Osteoblast (primary cell): ENCODE measurements around the gene SORCS1. TPM values are rescaled to one million over a fixed set of nuclear protein-coding genes. Genes with fewer than 3 reads are reported as not detected.

ENCODE experiments used
- DNase-seq: peaks from one replicate; pipeline ENCODE4 v3.0.0; 2011; ENCODE audit warnings: low spot score, mixed read lengths; ENCODE audit not compliant: insufficient read length; ENCODE audit errors: missing footprints
- H2AFZ ChIP-seq: 2 replicates; pipeline ENCODE4 v1.6.0; 2011; ENCODE audit warnings: mild to moderate bottlenecking, low read length
- H3K27ac ChIP-seq: 2 replicates; pipeline ENCODE4 v1.5.1; 2011; ENCODE audit warnings: mild to moderate bottlenecking, low read depth, low read length, moderate library complexity
- H3K27me3 ChIP-seq: 2 replicates; pipeline ENCODE4 v1.6.0; 2012; ENCODE audit warnings: mild to moderate bottlenecking, control low read depth, inconsistent platforms, low read length, moderate library complexity; ENCODE audit not compliant: insufficient read depth
- H3K36me3 ChIP-seq: 2 replicates; pipeline ENCODE4 v1.5.1; 2011; ENCODE audit warnings: mild to moderate bottlenecking, low read length, control low read depth, moderate library complexity; ENCODE audit not compliant: insufficient read depth
- H3K4me1 ChIP-seq: 2 replicates; pipeline ENCODE4 v1.5.1; 2011; ENCODE audit warnings: mild to moderate bottlenecking, low read length, control low read depth, moderate library complexity; ENCODE audit not compliant: insufficient read depth
- H3K4me2 ChIP-seq: 2 replicates; pipeline ENCODE4 v1.6.0; 2011; ENCODE audit warnings: mild to moderate bottlenecking, low read length; ENCODE audit not compliant: insufficient read depth
- H3K4me3 ChIP-seq: fragments of 200-600 bp; sonication (generic); 3 replicates; pipeline ENCODE4 v1.5.1; 2012; ENCODE audit warnings: mild to moderate bottlenecking, low read length, inconsistent platforms; ENCODE audit not compliant: insufficient read depth
- H3K79me2 ChIP-seq: 2 replicates; pipeline ENCODE4 v1.6.0; 2012; ENCODE audit warnings: mild to moderate bottlenecking, low read length, control low read depth, inconsistent platforms; ENCODE audit not compliant: insufficient read depth
- H3K9me3 ChIP-seq: 2 replicates; pipeline ENCODE4 v1.5.1; 2011; ENCODE audit warnings: low read depth, low read length, control low read depth
- H4K20me1 ChIP-seq: 2 replicates; pipeline ENCODE4 v1.6.0; 2012; ENCODE audit warnings: mild to moderate bottlenecking, low read length, control low read depth; ENCODE audit not compliant: insufficient read depth
- total RNA-seq: library from RNA; depleted of rRNA; stranded (reverse); fragments of >200 nt; gene quantifications from 2 replicates; pipeline ENCODE4 v1.2.3, GENCODE V29; 2012
- TF ChIP-seq, protein P1 (sequence below): IDR thresholded peaks from 2 replicates; pipeline ENCODE4 v1.5.1; 2011; ENCODE audit warnings: mild to moderate bottlenecking, low read depth, low read length, moderate library complexity; ENCODE audit errors: extremely low read depth

The SORCS1 gene
- total RNA-seq, 1 donor = not detected

GRCh38 chr10:106682175-106682574, 482.3 kb downstream of the SORCS1 start:
- Histone ChIP-seq H3K4me3 (no peak overlapping the region), H3K27ac (no peak overlapping the region), H3K79me2 (no peaks in the 10 kb centered on the region), H3K27me3 (no peaks in the 10 kb centered on the region), H3K36me3 (no peaks in the 10 kb centered on the region), H3K4me2 (no peak overlapping the region), H4K20me1 (no peaks in the 10 kb centered on the region), H3K9me3 (peaks cover 2% of the 10 kb centered on the region), H3K4me1 (no peaks in the 10 kb centered on the region), H2AFZ (no peak overlapping the region)
- TF ChIP-seq, protein P1, sequence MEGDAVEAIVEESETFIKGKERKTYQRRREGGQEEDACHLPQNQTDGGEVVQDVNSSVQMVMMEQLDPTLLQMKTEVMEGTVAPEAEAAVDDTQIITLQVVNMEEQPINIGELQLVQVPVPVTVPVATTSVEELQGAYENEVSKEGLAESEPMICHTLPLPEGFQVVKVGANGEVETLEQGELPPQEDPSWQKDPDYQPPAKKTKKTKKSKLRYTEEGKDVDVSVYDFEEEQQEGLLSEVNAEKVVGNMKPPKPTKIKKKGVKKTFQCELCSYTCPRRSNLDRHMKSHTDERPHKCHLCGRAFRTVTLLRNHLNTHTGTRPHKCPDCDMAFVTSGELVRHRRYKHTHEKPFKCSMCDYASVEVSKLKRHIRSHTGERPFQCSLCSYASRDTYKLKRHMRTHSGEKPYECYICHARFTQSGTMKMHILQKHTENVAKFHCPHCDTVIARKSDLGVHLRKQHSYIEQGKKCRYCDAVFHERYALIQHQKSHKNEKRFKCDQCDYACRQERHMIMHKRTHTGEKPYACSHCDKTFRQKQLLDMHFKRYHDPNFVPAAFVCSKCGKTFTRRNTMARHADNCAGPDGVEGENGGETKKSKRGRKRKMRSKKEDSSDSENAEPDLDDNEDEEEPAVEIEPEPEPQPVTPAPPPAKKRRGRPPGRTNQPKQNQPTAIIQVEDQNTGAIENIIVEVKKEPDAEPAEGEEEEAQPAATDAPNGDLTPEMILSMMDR = no peak
- no peak for DNase-seq

DNA sequence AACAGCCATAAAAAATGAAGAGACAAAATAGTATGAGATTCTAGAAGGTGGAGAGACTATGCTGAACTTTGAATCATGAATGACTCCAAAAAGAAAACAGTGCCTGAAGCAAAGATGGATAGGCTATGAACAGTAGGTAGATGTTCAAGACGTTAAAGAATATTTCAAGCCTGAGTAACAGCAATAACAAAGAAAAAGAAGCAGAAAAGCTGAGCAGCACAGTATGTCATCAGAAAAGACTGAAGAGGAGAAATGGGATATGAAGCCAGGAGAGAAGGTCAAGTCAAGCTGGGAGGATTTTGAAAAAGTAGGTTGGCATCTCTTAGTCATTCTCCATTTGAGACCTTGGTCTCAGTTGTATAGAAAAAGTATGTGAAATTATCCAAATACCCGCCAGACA, 484.4 kb downstream of the SORCS1 start:
- Histone ChIP-seq H3K4me3 (no peak overlapping the region), H3K4me1 (no peaks in the 10 kb centered on the region), H3K9me3 (peaks cover 2% of the 10 kb centered on the region), H3K36me3 (no peaks in the 10 kb centered on the region), H3K4me2 (no peak overlapping the region), H4K20me1 (no peaks in the 10 kb centered on the region), H3K27ac (no peak overlapping the region), H2AFZ (no peak overlapping the region), H3K79me2 (no peaks in the 10 kb centered on the region), H3K27me3 (no peaks in the 10 kb centered on the region)
- TF ChIP-seq, protein P1 = no peak
- no peak for DNase-seq

- no peaks in the 10 kb centered on the region for H3K27me3 ChIP-seq
- no peaks in the 10 kb centered on the region for H3K79me2 ChIP-seq
- no peak overlapping the region for H2AFZ ChIP-seq
- H3K4me2 ChIP-seq = no peak overlapping the region
- no peak overlapping the region for H3K4me3 ChIP-seq
- no peaks in the 10 kb centered on the region for H3K36me3 ChIP-seq
- no peak overlapping the region for H3K27ac ChIP-seq
- no peak for DNase-seq
- peaks cover 2% of the 10 kb centered on the region for H3K9me3 ChIP-seq
- TF ChIP-seq, protein P1 = no peak
- no peaks in the 10 kb centered on the region for H3K4me1 ChIP-seq
- no peaks in the 10 kb centered on the region for H4K20me1 ChIP-seq
Measured at GRCh38 chr10:106679314-106679713, 485.2 kb downstream of the SORCS1 start.

GRCh38 chr10:106672517-106673175, 491.9 kb downstream of the SORCS1 start:
- H4K20me1 ChIP-seq = no peaks in the 10 kb centered on the region
- H3K4me3 ChIP-seq = no peak overlapping the region
- H3K27me3 ChIP-seq = no peaks in the 10 kb centered on the region
- no peak overlapping the region for H2AFZ ChIP-seq
- no peak overlapping the region for H3K27ac ChIP-seq
- no peaks in the 10 kb centered on the region for H3K36me3 ChIP-seq
- no peaks in the 10 kb centered on the region for H3K9me3 ChIP-seq
- H3K4me1 ChIP-seq = no peaks in the 10 kb centered on the region
- H3K4me2 ChIP-seq = no peak overlapping the region
- DNase-seq = no peak
- TF ChIP-seq, protein P1 = no peak
- no peaks in the 10 kb centered on the region for H3K79me2 ChIP-seq
